HG02870 (cell line): ENCODE measurements around the gene FUZ.
A peak's percentile ranks its signal among the peaks of the same experiment; 100 is the strongest.

Experiments used
- ATAC-seq: cut with Tn5 transposase; IDR thresholded peaks from one replicate; pipeline ENCODE4 v1.9.1; 2021; ENCODE audit warnings: mild to moderate bottlenecking, moderate library complexity; ENCODE audit not compliant: unreplicated experiment

Gene FUZ

DNA sequence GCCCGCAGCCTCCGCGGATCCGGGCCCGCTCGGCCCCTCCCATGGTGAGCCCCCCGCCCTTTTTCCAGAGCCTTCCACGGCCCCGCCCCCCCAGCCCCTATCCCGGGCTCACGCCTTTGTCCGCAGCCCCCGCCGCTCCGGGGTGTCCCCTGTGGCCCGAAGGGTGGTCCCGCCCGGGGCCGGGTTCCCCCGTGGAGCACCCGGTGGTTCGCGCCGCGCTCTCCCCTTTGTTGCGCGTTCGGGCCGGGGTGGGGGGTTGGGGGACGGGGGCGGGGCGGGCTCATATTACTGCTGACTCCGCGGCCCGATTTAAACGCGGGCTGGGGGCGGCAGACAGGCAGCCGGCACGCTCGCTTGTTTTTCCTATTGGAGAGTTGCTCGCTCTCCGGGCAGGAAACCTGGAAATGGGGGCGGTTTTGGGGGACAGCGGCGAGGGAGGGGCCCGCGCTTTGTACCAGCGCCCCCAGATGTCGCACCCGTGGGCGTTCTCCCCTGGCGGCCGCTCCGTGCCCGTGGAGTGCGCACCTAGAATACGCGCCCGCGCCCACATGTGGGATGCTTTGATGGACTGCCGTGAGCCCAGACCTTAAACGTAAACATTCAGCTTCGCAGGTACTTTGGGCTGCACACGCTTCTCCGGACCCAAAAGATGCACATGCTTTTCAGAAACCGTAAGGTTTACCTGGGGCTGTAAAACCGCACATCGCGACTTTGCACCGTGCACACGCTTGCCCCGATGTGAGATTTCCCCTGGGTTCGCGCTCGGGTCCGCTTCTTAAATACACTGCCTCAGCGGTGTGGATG, 38.6 kb upstream of the FUZ start:
- peak; percentile 8 for ATAC-seq

DNA sequence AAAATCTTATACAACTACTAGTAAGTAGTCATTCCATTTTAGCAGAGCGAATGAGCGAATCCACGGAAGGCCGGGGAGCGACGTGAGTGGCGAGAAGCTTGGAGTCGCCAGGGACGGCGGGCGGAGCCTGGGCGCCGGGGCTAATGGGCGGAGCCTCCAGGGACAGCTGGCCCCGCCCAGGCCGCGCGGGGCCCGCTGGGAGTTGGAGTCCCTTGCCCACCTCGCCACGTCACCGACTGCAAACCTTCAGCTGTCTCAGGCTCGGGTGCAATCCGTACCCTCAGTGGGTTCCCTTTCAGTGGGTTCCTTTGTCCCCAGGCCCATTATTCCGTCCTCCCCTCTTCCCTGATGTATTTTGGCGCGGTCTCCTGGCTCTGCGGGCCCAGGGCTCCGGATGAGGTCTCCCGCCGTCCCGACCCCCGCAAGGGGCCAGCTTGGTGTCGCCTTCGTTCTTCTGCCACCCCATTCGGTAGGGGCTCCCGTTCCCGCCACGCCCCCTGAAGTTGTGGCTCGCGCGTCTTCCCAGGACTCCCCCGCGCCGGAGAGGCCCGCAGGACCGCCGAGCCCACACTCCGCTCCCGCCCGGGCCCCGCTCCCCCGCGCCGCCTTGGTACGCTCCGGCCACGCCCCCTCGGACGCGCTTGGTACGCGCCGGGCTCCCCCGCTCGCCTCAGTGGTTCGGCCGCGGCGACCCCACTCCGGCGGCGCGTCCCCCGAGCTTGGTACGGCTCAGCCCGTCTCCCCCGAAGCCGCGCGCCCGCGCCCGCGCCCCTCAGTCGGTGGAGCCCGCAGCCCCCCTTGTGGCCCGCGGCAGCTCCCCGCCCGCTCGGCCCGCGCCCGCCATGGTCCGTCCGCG, 37.6 kb upstream of the FUZ start, which contains the start of gene PTOV1:
Gene PTOV1, plus strand, starts transcription at position 673 of the 856 bp plus-strand sequence.
- ATAC-seq: peak; percentile 59

DNA sequence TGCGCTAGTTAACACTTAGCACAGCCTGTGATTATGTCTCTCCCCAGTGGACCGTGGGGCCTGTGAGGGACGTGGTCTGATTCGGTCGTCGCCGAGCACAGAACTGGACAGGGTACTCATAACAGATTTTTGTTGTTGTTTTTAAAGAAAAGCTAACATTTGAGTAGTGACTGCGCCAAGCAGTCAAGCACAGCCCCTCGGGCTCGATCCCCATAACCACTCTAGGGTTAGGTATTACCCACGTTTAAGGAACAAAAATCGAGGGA, 37.1 kb upstream of the FUZ start:
- ATAC-seq: no peak

DNA sequence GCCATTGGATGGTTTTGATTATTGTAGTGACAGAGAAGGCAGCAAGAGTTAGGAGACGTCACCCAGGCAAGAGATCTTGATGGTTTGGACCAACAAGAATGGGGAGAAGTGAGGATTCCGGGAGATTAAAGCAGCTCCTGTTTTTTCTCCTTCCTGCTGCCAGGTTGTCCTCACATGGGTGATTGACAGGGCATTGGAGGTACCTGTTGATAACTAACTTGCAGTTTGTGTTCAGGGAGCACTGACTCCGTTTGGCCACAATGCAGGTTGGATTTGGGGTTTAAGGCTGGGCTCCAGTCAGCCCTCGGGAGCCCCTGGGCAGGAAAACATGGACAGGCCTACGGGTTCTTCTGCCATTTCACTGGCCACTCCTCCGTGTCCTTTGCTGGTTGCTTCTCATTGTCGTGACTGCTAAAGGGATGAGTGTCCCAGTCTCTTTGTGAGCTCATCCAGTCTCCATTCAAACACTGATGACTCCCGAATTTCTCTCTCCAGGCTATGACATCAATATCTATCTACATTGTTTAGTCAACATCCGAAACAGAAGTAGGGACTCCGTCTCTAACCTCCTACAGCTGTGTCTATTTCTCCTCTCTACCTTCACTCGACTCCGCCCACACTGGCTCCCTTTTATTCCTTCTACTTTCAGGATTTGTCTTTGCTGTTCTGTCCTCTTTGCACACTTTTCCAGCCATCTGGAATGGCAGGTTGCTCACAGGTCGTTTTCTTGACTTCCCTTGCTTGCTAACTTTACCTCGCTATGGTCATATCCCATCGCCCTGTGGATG, 36.5 kb upstream of the FUZ start:
- ATAC-seq: no peak

DNA sequence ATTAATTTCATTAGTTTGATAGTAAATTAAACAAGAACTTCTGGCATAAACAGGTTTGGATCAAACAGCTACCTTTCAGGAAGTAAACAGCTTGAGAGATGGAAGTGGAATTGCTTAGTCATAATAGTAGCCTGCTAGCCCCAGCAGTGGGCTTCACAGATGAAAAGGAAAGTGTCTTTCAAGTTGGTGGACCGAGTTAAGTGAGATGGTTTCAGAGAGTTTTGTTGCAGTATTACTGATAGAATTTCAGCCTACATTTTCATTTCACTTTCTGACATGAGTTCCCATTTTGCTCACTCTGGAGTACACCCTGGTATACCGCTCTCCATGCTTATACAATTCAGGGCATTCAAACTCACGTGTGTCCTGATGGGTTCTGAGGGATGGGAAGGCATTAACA, 35.8 kb upstream of the FUZ start:
- ATAC-seq: no peak

DNA sequence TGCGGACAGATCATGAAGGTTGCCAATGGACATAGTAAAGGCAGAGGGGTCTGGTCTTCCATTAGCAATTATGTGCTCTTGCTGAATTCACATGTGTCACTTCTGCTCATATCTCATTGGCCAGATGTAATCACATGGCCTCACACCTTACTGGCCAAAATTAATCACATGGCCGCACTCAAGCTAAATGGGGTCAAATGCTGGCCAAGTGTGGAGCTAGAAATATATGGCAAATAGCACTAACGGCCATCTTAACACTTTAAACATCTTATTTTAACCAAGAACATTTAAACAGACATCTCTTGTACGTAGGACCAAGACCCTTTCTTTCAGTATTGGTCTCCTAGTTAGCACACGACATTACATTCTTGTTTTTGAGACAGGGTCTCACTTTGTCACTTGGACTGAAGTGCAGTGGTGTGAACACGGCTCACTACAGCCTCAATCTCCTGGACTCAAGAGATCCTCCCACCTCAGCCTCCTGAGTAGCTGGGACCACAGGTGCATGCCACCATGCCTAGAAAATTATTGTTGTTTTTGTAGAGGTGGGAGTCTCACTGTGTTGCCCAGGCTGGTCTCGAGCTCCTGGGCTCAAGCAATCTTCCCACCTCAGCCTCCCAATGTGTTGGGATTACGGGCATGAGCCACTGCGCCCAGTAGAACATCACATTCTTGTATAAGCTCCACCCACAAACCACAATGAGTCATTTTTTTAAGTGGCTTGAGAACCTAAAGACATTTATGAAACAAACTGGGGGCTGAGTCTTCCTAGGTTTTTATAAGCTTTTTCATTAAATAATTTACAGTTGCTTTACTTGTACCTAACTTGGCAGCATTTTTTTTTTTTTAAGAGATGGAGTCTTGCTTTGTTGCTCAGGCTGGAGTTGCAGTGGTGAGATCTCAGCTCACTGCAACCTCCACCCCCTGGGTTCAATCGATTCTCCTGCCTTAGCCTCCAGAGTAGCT, 34.9 kb upstream of the FUZ start:
- ATAC-seq: no peak

DNA sequence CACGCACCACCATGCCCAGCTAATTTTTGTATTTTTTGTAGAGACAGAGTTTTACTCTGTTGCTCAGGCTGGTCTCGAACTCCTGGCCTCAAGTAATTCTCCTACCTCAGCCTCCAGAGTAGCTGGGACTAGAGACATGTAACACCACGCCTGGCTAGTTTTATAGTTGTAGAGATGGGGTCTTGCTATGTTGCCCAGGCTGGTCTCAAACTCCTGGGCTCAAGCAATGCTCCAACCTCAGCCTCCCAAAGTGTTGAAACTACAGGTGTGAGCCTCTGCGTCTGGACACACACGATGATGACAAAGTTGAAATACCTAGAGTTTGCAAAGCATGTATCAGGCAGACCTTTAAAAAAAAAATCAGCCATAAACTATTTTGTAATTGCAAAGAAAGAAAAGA, 33.3 kb upstream of the FUZ start:
- no peak for ATAC-seq

DNA sequence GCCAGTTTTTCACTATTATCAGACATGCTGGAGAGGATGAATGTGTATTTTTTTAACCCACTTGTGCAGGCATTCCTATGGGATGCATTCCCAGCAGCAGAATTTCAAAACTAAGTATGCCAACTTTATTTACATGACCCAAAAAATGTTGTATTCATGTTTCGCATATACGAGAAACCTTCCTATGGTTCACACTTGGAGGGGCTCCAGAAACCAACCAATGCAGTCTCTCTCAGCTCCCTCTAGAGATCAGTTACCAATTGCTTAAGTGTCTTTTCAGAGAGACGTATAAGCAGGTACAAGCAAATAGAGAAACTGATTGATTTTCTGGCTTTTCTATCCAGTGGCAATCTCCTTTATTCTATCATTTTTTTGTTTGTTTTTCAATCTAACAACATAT, 32.3 kb upstream of the FUZ start:
- ATAC-seq: no peak

DNA sequence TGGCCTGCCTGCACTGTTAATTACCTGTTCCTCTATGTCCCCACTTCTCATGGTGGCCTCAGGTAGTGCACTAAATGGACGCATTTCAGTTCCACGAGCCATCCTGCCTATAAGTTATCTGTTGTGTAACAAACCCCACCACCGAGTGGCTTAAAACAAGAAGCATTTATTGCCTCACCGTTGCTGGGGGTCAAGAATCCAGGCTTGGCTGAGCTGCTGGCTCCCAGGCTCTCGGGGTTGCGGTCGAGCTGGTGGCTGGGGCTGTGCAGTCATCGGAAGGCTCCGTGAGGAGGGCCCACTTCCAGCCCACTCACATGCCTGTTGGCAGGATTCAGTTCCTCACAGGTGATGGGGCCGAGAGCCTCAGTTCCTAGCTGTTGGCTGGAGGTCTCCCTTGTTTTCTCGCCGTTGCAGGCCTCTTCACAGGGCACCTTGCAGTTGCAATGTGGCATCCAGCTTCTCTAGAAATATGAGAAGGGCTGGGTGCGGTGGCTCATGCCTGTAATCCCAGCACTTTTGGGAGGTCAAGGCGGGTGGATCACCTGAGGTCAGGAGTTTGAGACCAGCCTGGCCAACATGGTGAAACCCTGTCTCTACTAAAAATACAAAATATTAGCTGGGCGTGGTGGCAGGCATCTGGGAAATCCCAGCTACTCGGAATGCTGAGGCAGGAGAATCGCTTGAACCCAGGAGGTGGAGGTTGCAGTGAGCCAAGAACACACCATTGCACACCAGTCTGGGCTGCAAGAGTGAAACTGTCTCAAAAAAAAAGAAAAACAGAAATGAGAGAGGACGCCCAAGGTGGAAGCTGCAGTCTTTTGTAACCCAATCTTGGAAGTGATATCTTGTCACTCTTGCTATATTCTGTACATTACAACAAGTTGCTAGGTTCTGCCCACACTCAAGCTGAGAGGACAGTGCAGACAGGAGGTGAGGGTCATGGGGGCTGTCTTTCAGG, 31.3 kb upstream of the FUZ start:
- no peak for ATAC-seq

DNA sequence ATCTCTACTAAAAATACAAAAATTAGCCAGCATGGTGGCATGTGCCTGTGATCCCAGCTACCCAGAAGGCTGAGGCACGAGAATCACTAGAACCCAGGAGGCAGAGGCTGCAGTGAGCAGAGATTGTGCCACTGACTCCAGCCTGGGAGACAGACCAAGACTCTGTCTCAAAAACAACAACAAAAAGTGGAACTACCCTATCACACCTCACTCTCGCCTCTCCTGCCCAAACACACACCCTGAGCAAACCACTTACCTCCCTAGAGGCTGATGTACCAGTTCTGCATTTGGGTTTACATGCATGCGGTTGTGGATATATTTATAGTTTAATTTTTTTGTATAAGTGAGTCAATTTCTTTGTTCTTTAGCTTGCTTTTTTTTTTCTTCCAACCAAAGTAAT, 30.2 kb upstream of the FUZ start:
- no peak for ATAC-seq

DNA sequence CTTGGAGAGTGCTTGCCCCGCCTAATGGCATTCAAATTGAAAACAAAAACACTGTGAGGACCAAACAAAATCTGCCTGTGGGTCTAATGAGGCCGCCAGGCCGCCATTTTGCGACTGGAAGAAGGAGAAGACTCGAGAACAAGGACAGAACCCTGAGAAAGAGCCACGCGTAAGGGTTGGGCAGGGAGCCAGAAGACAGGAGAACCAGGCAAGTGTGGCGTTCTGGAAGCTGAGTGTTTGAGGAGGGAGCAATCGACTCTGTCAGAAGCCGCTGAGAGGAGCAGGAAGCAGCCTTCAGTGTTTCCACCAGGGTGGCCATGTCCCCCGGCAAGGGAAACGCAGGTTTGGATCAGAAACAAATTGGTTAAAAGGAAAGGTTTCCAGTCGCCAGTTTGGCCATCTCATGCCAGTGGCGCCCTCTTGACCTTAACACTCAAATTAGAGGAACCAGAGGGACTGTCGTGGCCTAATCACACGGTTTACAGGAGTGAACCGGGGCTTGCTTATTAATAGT, 27.7 kb upstream of the FUZ start:
- ATAC-seq: no peak

DNA sequence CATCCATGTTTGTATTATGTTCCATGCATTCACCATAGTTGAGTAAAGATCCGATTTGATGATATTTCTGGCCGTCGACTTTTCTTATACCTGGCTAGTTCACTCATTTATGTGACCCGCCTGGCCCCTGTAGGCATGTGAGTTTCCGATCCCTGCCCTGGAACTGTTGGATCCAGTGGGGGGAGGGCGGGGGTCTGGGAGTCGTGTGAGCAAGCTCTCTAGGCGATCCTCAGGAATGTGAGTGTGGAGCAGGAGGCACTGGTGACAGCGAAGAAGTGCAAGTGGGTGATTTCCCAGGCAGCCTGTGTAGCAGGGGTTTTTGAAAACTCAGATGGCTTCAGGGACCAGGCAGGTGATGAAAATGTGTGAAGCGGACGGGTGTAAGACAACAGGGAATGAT, 27.2 kb upstream of the FUZ start:
- ATAC-seq: no peak

DNA sequence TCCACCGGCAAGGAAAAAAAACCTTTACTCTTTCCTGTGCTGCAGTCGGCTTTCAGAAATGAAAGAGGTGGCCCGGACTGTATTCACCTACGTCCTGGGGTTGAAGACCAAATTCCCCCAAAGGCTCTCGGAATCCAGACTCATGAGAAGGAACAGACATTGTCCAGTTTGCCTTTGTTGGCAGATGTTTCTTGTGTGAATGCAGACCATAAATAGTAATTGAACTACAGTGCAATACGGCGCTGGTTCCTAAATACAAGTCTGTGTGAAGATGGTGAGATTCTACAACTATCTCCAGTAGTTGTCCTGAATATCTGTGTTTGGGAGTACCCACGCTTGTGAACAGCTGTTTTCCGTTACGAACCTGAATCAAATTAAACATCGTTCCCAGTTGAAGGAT, 26.6 kb upstream of the FUZ start:
- ATAC-seq: no peak

DNA sequence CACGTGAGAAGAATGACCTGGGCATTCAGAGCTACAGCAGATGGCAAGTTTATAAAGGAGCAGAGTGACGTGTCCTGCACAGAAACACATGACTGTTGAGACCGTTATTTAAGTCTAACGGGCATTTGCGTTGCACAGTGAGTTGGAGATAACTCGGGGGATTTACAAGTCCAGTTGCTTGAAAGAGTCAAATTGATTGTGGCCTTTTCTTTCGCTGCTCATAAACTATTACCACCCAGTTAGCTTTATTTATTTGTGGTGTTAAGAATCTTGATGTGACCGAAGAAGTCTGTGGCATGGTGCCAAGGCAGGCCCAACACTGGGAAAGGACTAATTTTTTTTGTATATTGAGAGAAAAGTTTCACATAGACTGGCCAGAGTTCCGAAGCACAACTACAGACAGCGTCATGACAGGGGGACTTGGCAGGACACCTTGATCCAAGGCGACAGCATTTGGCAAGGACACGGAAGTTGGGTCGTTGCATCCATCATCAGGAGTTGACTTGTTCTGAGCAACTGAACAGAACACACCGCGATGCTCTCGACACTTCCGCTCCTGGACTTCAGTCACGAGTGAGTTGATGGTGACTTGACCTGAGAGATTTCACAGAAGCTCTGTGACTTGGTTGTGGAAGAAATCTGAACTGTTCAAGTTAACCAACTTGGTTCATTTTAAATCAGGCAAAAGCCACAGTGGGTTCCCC, 25.9 kb upstream of the FUZ start:
- no peak for ATAC-seq

DNA sequence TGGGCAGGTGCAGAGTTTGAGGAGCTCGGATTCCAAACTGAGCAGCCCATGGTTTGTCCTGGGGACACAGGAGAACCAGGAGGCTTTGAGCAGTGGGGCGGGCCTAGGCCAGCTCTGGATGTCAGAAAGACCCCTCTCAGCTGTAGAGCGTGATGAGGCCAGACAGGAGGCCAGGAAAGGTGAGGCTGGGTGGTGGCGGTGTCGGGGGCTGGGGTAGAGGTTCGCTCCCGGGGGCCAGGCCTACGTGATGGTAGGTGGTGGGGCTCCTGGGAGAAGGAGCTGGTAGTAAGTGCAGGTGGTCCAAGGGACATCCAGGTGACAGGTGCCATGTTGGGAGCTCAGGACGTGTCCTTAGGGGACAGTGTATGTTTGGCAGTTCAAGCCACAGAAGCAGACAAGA, 24.3 kb upstream of the FUZ start:
- no peak for ATAC-seq

DNA sequence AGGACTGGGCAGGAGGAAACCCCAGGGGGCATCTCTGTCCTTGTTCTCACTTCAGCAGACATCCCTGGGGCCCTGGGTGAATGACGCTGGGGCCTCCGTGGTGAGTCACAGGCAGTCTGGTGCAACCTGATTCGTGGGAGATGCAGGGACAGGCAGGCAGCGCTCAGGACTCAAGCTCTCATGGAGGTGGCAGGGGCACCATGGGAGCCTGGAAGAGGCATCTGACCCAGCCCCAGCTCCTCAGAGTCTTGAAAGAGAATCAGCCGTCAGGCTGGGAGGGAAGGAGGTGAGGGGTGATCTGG, 23.9 kb upstream of the FUZ start:
- ATAC-seq: no peak

DNA sequence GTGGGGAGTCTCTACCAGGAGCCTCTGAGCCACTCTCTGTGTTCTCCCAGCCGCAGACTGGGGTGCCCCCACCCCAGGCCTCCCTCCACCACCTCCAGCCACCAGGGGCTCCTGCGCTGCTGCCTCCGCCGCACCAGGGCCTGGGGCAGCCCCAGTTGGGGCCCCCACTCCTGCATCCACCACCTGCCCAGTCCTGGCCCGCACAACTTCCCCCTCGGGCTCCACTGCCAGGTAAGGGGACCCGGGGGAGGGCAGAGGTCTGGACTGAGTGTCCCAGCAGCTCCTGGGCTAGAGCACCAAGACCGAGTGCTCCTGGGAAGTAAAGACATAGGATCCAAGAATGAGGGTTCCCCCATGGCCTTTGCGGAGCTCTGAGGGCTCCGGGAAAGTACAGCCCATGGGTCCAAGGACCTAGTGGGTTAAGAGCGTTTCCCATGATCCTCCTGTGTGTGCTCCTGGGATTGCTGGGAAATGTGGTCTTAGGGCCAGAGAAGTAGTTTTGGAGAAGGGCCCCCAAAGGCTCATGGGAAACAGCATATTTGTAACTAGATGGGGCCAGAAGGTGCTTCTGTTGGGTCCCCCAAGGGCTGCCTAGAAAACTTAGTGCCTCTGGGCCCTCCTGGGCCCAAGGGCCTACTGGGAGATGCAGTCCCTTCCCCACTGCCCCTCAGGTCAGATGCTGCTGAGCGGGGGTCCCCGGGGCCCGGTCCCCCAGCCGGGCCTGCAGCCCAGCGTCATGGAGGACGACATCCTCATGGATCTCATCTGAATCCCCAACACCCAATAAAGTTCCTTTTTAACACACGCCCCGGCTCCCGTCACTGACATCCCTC, 23.3 kb upstream of the FUZ start:
- ATAC-seq: no peak

DNA sequence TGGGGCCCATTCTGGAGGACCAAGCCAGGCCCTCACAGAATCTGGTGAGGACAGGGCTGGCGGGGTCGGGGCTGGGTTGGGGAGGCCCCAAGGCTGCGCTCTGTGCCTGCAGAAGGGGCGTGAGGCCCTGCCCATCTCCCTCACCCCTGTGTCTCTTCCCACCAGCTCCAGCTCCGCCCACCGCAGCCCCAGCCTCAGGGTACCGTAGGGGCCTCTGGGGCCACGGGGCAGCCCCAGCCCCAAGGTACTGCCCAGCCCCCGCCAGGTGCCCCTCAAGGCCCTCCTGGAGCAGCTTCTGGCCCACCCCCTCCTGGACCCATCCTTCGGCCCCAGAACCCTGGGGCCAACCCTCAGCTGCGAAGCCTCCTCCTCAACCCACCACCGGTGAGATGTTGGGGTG, 22.5 kb upstream of the FUZ start:
- ATAC-seq: no peak
